Measurements from ENCODE around the gene LRRTM3. TPM values are rescaled to one million over a fixed set of nuclear protein-coding genes. Genes with fewer than 3 reads are reported as not detected.

The LRRTM3 gene
- polyA plus RNA-seq, 12 donors = 1.0 to 3.9 (median 2.5) TPM; not detected in 2

GRCh38 chr10:67115972-67116371 is 190.1 kb downstream of the LRRTM3 start:
- no peak for DNase-seq

GRCh38 chr10:67119651-67120050 is 193.8 kb downstream of the LRRTM3 start:
- DNase-seq = no peak

- no peak for DNase-seq
Observed at GRCh38 chr10:67127441-67127840, 201.6 kb downstream of the LRRTM3 start.

- no peak for DNase-seq
Observed at GRCh38 chr10:67140641-67141040, 214.8 kb downstream of the LRRTM3 start.

- no peak for DNase-seq
Observed at GRCh38 chr10:67141300-67141699, 215.5 kb downstream of the LRRTM3 start.

- DNase-seq = no peak
Observed at GRCh38 chr10:67144530-67144929, 218.7 kb downstream of the LRRTM3 start.

Data from muscle of arm (tissue), 12 donors.